Measurements from ENCODE around the gene POLL.

Gene POLL

DNA sequence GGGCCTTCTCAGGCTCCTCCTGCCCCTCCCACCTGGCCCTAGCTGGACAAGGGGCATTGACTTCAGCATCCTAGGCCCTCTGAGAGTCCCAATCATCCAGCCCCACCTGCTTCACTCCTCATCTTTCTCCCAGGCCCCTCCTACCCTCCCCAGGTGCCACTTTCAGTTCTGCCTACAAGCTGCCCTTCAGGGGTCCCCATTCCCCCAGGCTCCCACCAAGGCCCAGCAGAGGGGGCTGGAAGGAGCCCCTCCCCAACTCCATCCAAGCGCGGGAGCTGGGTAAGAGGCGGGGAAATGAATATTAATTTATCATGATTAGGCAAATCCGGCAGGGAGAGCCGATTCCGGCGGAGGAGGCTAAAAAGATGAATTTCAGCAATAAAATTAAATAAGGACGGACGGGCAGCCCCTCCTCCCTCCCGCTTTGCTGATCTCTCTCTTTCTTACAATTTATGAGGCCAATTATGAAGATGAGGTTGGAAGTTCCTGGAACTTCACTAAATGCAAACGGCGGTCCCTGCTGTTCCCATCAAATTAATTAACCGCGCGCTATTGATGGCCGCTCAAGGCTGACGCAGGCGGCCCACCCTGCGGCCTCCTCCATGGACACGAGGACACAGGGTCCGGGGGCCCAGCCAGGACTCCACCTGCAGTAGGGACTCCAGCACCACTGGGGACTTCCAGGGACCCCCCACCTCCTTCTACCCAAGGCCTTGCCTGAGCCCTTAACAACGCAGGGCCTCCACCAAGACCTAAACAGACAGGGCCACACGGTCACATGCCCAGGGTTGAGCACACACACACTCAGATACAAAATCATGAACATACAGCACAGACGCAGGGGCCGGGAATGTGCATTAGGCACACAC, 13.9 kb downstream of the POLL start:
- no peak for DNase-seq (ENCODE audit: low read depth in 2 of 3, low spot score in 1 of 3)

DNA sequence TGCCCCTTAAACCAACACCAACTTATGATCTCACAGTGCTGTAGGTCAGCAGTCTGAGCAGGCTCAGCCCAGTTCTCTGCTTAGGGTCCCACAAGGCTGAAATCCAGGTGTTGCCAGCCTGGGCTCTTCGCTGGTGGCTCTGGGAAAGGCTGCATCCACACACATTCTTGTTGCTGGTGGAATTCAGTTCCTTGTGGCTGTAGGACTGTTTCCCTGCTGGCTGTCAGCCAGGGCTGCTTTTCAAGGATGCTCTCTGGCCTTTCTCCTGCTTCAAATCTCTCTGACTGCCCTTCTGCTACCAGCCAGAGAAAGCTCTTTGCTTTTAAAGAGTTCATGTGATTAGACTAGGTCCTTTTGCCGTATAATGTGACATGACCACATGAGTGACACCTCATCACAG, 15.3 kb downstream of the POLL start:
- DNase-seq (ENCODE audit: low read depth in 2 of 3, low spot score in 1 of 3) = no peak

DNA sequence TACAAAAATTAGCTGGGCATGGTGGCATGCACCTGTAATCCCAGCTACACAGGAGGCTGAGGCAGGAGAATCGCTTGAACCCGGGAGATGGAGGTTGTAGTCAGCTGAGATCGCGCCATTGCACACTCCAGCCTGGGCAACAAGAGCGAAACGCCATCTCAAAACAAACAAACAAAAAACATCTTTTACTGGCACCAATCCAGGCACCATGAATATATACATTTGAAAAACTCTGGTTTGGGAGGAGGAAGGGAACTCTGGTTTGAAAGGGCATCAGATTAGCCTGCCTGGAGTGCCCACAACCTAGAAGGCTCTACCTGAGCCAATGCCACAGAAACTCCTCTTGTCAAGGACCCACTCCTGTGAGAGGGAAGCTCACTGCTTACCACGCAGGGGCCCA, 15.9 kb downstream of the POLL start:
- no peak for DNase-seq (ENCODE audit: low read depth in 2 of 3, low spot score in 1 of 3)

DNA sequence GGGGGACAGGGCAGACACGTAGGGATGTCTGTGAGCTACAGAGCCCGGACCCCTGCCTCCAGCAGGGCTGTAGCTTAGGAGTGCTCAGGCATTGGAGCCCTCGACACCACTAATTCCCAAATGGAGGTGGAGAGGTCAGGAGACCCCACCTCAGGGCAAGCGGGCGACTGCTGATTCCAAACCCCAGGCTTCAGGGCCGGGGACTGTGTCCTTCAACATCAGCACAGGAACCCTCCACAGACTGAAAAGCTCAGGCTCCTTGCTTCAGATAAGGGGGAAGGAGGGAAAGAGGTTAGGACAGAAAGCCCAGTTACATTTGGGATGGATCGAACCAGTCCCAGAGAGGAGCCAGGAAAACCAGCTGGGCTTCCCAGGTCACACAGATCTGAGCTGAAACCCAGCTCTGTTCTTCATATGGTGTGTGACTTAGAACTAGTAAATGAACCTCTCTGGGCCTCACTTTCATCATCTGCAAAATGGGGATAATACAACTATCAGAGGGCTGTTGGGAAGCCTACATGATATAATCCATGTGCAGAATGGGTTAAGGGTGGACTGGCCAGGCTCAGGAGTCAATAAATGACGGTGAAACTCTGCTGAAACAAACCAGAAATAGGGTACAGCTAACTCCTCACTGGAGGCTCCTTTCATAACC, 16.7 kb downstream of the POLL start:
- no peak for DNase-seq (ENCODE audit: low read depth in 2 of 3, low spot score in 1 of 3)

DNA sequence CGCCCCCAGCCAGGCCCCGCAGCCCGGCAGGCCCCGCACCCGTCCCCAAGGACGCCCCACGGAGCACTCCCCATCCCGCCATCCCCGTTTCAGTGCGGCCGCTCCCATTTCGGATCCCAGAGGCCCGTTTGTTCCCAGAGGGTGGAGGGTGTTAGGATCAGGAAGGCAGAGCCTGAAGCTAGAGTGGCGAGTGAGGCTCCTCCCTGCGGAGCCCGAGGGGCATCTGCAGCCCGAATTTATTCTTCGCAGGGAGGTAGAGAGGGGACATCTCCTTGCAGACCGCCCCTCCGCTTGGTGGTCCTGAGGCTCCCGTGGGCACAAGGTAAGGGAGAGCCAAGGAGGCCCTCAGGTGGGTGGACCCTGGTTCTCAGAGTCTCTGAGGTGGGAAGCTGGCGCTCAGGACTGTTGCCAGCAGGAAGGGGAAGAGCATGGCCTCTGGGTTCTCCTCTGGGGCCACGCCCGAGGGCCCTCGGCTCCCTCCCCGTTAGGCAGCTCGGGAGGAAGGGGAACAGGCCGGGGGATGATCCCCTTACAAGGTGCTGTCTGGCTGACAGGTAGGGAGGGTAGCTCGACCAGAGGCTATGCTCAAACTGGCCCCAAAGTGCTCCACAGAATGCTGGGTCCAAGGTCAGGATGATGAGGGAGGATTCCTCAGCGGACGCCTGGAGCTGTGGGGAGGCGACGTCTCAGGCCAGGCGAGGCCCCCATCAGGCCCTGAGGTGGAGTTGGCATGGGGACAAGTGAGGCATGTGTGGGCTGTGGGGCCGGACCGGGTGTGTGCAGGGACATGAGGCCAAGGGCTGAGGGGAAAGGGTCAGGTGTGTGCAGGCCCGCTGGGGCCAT, 17.4 kb downstream of the POLL start:
- no peak for DNase-seq (ENCODE audit: low read depth in 2 of 3, low spot score in 1 of 3)

DNA sequence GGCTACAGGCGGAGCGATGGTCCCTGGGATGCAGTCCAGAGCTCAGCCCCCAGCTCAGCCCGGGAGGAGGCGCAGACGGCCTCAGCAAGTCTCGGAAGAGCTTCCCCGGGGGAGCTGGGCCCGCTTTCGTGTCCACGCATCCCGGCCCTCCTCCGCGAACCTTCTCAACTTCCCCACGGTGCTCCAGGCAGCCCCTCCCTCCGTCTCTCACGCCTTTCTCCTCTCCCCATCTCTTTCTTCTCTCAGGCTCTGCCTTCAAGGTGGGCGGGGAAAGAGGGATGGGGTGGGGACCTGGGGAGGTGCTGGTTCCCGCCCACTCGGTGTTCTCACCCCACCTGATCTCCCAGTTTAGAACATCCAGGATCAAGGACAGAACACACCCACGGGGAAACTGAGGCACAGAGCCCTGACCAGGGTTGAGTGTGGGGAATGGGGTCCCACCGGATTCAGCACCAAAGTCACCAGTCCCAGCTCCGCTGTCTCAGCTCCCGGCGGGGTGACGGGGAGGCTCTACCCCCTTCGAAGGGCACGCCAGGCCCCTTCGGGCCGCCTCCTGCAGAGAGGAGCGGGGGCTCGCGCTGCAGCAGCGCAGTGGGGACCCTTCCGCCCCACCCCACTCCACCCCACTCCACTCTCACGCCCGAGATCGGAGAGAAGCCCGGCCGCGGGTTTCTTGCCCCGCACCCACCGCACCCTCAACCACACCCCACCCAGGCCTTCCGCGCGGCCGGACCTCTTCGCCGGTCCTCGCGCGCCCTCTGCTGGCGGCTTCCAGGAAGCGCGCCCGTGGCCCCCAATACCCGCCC, 18.2 kb downstream of the POLL start:
- DNase-seq (ENCODE audit: low read depth in 2 of 3, low spot score in 1 of 3) = peak; percentile 52 to 81 (median 70)

DNA sequence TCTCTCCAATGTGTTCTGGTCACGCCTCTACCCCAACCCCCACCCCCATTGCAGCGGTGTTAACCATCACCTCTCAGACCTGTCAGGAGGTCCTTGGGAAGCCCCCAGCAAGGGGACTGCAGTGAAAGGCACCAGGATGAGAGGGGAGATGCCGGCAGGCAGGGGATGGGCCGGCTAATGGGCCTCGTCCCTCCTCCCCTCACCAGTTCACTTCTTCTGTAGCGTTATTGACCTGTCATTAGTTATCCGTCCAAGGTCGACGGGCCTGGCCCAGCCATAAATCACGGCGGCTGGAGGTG, 18.8 kb downstream of the POLL start:
- DNase-seq (ENCODE audit: low read depth in 2 of 3, low spot score in 1 of 3) = no peak

DNA sequence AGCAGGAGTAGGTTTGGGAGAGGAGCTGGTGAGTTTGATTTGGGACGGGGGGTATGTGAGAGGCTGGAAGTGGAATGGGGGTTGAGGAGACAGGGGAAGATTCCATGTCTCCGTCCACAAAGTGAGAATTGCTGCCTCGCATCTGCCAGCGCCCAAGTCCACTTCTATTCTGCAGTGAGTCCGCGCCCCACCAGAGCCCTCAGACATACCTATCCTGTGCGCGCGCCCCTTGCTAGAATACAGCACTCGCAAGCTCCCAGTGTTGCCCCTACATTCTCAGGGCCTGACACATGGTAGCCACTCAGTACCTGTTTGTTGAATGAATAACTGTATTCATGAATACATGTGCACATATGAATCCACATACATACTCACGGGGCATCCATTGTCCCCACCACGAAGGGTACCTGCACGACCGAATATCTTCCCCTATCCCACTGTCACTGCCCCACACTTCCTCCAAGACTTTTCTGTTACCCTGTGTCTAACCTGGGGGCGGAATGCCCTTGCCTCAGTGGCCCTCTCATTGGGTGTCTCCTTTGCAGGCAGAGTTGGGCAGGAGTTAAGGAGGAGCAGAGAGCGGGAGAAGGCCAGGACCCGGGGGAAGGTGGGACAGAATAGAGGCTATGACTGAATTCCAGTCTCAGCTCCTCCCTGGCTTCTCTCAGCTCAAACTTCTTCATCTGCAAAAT, 19.9 kb downstream of the POLL start:
- DNase-seq (ENCODE audit: low read depth in 2 of 3, low spot score in 1 of 3) = no peak

DNA sequence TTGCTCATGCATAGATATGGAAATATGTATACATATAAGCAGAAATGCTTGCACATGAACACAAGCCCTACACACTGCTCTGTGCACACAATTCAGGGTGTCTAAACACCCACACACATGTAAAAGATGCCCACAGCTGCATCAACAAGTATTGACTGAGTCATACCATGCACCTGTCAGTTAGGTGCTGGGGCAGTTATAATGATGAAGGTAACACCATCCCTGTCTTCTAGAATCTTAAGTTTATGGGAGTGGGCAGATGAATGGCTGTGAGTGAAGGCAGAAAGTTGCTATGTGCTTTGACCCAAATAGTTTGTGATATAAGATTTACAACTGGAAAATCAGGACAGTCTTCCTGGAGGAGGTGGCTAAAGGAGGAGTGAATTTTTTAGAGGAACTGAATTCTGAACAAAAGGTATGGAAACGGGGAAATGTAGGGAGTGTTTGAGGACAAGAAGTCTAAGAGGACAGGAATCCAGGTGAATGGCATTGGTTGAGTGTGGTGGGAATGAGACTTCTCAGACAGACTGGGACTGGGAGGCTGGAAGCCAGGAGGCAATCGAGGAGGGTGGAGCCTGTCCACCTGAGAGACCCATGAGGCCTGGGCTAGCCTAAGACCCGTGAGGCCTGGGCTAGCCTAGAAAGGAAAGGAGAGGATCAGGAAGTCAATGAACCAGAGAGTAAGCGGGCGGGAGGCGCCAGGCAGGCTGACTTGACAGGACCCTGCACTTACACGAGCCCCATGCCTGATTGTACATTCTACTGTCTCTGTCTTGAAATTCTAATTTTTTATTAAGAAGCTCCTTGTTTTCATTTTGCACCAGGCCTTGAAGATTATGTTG, 20.7 kb downstream of the POLL start:
- no peak for DNase-seq (ENCODE audit: low read depth in 2 of 3, low spot score in 1 of 3)

DNA sequence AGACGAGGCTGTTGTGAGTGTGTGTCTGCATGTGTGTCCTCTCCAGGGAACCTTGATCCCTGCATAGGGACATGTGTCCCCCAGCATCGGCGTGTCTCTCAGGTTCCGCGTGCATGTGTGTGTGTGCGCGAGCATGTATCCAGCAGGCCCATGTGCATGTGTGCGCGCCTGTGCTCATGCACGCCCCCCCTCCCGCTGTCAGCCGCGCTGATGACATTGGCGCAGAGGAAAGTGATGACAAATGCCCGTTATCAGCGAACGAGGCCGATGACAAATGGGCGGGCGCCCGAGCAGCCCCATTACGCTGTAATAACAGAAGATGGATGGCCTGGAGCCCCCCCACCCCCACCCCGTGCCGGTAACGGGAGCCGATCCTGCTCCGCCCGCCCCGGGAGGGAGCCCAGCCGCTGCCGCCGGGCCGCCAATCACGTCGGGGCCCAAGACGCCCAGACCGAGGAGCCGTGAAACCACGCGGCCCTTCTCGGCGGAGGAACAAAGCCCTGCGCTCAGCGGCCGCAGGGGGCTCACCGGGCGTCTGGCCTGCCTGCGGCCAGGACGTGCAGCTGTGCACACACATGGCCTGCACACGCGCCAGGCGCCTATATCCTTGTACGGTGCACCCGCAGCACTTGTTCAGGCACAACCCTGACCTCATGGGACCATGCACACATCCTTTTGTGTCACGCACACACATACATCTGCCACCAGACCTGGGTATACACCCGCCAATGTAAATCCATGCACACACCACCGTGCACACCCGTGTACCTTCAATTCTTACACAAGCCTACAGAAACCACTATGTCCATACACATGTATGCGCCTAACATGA, 21.5 kb downstream of the POLL start:
- DNase-seq (ENCODE audit: low read depth in 2 of 3, low spot score in 1 of 3) = no peak

DNA sequence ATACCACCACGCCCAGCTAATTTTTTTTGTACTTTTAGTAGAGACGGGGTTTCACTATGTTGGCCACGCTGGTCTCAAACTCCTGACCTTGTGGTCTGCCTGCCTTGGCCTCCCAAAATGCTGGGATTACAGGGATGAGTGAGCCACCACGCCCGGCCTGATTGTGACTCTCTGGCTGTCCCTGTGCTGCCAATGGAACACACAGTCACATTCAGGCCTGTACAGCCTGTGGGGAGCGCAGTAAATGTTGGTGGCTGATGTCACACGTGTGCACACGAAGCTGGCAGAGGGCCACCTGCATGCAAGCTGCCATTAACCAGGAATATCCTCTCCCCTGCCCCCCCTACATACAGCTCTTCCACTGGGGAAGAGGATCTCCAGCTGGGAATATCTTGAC, 22.1 kb downstream of the POLL start:
- DNase-seq (ENCODE audit: low read depth in 2 of 3, low spot score in 1 of 3) = no peak

DNA sequence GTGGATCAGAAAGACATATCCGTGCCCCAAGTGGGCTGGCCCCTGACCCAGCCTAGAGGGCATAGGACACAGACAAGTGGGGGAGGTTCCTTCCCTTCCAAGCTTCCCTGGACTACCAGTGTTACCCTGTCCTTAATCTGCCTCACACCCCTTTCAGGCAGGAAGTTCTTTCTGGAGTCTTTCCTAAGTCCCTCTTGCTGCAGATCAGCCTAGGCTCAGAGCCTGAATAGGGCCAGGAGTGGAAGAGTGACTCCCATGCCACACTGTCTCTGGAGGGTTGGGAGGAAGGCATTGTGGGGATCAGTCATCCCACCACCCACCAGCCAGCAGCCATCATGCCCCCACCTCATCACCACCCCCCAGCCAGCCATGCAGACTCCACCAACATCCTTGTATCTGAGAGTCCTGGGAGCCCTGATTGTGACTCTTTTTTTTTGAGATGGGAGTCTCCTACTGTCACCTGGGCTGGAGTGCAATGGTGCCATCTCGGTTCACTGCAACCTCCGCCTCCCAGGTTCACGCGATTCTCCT, 22.6 kb downstream of the POLL start:
- no peak for DNase-seq (ENCODE audit: low read depth in 2 of 3, low spot score in 1 of 3)

DNA sequence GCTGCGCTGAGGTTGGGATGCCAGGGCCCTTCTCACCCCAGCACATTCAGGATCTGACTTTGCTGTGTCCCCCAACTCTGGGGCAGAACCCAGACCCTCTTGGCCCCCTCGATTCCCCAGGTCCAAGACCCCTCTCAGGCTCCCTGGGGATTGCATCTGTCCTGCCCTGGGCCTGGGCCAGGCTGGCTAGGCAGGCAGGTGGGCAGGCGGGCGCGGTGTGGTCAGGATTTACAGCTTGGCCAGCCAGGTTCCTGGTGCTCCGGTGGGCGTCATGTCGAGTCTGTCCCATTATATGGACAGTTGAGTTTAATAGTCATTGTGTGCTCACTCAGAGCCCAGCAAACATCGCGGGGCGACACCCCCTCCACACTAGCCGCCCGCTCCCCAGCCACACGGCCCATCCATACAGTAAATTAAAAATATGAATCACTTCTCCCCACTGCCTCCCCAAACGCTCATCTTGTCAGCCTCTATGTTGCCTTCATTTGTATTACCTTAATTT, 23.5 kb downstream of the POLL start:
- no peak for DNase-seq (ENCODE audit: low read depth in 2 of 3, low spot score in 1 of 3)

DNA sequence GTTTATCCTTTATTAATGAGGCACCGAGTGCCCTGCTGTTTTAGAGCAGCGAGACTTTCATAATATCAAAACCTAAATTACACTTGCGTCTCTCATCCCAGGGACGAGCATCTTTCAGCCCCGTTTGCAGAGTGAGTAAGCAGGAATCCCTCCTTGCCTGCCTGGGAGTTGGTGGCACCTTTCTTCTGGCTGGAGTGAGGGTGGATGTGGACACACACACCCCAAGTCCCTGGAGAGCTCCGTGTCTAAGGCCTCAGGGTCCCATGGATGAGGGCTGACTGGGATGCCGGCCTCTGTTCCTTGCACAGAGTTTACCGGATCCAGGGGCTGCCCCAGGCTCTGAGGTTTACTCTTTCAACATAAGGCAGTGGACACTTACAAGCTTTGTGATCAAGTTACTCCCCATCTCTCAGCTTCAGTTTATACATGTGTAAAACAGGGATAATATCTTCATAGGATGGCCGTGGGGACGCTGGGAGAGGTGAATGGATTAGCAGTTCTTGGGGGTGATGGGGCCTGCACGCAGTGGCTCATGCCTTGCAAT, 24.5 kb downstream of the POLL start:
- no peak for DNase-seq (ENCODE audit: low read depth in 2 of 3, low spot score in 1 of 3)

DNA sequence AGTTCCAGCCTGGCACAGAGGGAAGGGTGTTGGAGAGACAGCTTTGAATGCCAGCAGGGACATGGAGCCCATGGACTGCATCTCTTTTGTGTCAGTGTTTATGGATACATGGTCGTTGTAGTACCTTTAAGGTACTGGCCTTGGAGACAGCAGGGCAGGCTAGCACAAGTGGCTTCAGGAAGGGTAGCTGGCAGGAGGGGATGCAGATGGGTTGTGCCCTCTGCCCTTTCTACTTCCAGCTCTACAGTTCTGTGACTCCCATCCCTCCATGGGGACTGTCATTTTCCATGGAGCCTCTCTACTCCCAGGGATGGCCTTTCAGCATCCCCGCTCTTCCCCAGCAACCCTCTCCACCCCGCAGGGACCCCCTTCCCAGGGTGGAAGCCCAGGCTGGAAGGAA, 25.1 kb downstream of the POLL start:
- no peak for DNase-seq (ENCODE audit: low read depth in 2 of 3, low spot score in 1 of 3)

DNA sequence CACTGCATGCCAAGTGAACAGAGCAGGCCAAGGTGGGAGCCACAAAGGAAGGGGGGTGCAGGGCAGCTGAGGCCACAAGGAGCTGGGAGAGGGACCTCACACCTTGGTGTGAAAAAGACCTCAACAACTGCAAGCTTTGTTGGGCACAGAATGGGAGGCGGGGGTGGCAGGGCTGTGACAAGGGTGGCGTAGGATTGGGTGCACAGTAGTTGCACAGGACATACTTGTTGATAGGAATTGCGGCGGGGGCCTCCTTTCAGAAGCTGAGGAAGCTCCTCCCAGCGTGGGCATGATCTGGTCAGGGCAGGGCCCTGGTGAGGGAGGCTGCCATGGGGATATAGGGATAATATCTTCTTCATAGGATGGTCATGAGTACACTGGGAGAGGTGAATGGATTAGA, 25.8 kb downstream of the POLL start:
- DNase-seq (ENCODE audit: low read depth in 2 of 3, low spot score in 1 of 3) = no peak

DNA sequence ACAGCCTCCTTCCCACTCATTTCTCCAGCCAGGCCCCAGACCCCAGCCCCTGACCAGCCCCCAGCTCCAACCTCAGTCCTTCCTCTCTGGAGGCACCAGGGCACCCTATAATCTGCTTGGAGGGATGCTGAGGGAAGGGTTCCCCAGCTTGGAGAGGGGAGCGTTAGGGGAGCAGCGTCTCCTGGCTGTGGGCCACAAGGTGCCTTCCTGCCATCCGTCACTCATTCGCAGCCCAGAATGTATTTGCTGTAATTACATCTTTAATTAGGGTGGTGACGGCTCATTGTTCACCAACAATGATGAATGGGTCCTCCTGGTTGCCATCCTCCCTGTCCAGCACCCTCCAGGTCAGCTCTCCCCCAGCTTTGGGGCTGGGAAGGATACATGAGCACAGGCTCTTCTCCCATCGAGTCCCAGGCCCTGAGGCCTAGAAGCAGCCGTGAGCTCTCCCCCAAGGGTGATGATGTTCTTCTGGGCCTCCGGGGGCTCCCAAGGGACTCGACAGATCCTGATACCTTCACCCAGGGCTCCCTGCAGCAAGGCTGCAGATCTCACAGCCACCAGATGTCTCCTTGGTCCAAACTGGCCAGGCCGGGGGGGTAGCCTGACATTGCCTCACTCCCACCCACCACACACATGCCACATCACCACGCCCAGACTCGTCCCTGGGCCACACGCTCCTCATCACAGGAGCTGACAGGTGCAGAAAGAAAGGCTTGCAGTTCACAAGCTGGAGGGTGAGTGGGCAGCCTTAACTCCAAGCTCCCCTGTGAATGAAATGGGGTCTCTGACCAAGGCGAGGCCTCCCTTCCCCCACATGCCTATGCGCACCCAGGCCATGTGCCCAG, 26.8 kb downstream of the POLL start:
- DNase-seq (ENCODE audit: low read depth in 2 of 3, low spot score in 1 of 3) = no peak
